Lung (tissue), 12 donors: ENCODE data around the gene TRAF7. TPM values are rescaled to one million over a fixed set of nuclear protein-coding genes. Genes with fewer than 3 reads are reported as not detected.

Experiments used
- ATAC-seq: fragments of 200-7000 bp; cut with Tn5 transposase; one replicate; pipeline ENCODE4 v1.9.1; 2020; ENCODE audit warnings: moderate number of reproducible peaks; ENCODE audit not compliant: insufficient read depth, low FRiP score
- DNase-seq, 3 donors: peaks; one replicate each; pipeline ENCODE4 v3.0.0-alpha.2; 2013 to 2017
- H3K27ac ChIP-seq, 2 donors: one replicate each; pipeline ENCODE4 v1.5.1; 2013; ENCODE audit warnings: mild to moderate bottlenecking in 2 of 2, moderate library complexity in 2 of 2, control low read depth in 1 of 2, inconsistent platforms in 1 of 2, low read depth in 1 of 2, low read length in 1 of 2
- H3K27me3 ChIP-seq, 3 donors: one replicate each; pipeline ENCODE4 v1.5.1; 2013; ENCODE audit warnings: low read length in 2 of 3; ENCODE audit not compliant: control insufficient read depth in 3 of 3, insufficient read depth in 3 of 3
- H3K36me3 ChIP-seq, 4 donors: one replicate each; pipeline ENCODE4 v1.5.1; 2013; ENCODE audit warnings: low read length in 4 of 4, mild to moderate bottlenecking in 1 of 4, moderate library complexity in 1 of 4; ENCODE audit not compliant: control insufficient read depth in 4 of 4, insufficient read depth in 4 of 4
- H3K4me1 ChIP-seq, 5 donors: one replicate each; pipeline ENCODE4 v1.5.1; 2013; ENCODE audit warnings: low read length in 5 of 5, mild to moderate bottlenecking in 2 of 5, moderate library complexity in 1 of 5; ENCODE audit not compliant: control insufficient read depth in 5 of 5, insufficient read depth in 5 of 5
- H3K4me3 ChIP-seq: one replicate; pipeline ENCODE4 v1.5.1; 2013; ENCODE audit warnings: mild to moderate bottlenecking, control low read depth, moderate library complexity
- H3K9ac ChIP-seq, 2 donors: one replicate each; pipeline ENCODE4 v1.5.1; 2013; ENCODE audit warnings: low read length in 2 of 2, control low read depth in 1 of 2; ENCODE audit not compliant: insufficient read depth in 1 of 2
- H3K9me3 ChIP-seq, 4 donors: one replicate each; pipeline ENCODE4 v1.5.1; 2013; ENCODE audit warnings: low read length in 3 of 4, mild to moderate bottlenecking in 1 of 4, moderate library complexity in 1 of 4; ENCODE audit not compliant: control insufficient read depth in 4 of 4, insufficient read depth in 3 of 4
- WGBS, 2 donors: extraction: QIAGEN DNeasy Blood & Tissue Kit; methylation state at CpG; one replicate each; pipeline ENCODE4 v1.1.7; 2013; 5-methylcytosine and 5-hydroxymethylcytosine counted together
- polyA plus RNA-seq, 2 donors: library from polyadenylated mRNA; stranded (reverse); fragments of 200-250 nt; gene quantifications; one replicate each; pipeline ENCODE4 v1.2.1, GENCODE V29; 2013
- total RNA-seq, 2 donors: library from RNA; depleted of rRNA in 1 of 2; stranded (reverse); fragments of >200 nt in 1 of 2; gene quantifications; one replicate each; pipeline ENCODE4 v1.2.1, GENCODE V29; 2014 to 2021
- TF ChIP-seq, protein P1 (sequence below): IDR thresholded peaks from 2 replicates; pipeline ENCODE4 v1.5.1; 2012; ENCODE audit warnings: mild to moderate bottlenecking; ENCODE audit errors: control extremely low read depth, extremely low read depth
- donor health status: control.
- donor health status: control.
- donor health status: Bipolar disorder and iron deficiency.
- donor health status: healthy.
- donor health status: DM: yes; HTN: yes; CAD: no.

TRAF7 gene
- total and polyA plus RNA-seq, 4 donors, result 33.4 to 74.2 (median 48.3) TPM

DNA sequence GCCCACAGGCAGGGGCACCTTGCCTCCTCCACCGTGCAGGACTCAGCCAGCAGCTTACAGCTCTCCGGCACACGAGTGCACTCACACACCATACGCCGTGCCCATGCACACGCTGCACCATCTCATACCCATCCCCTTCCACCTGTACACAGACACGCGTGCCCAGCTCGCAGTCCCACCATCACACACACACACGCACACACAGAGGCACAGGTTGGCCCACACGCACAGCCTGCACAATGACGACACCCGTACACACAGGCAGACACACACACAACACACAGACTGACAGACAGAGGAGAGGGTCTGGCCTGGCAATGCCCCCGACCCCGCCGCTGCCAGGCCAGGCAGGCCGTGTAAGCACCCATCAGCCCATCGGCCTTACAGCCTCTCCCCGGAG, 28.8 kb downstream of the TRAF7 start:
- ATAC-seq, result no peak
- Histone ChIP-seq H3K27me3 (no peaks in the 10 kb centered on the region), H3K9me3 (no peaks in the 10 kb centered on the region), H3K36me3 (no peaks in the 10 kb centered on the region), H3K4me1 (no peaks in the 10 kb centered on the region), H3K27ac (no peak overlapping the region), H3K4me3 (no peak overlapping the region), H3K9ac (no peak overlapping the region)
- 88 to 92% methylated on average over 19 of the region's 19 CpGs for WGBS, 2 donors
- TF ChIP-seq, protein P1, sequence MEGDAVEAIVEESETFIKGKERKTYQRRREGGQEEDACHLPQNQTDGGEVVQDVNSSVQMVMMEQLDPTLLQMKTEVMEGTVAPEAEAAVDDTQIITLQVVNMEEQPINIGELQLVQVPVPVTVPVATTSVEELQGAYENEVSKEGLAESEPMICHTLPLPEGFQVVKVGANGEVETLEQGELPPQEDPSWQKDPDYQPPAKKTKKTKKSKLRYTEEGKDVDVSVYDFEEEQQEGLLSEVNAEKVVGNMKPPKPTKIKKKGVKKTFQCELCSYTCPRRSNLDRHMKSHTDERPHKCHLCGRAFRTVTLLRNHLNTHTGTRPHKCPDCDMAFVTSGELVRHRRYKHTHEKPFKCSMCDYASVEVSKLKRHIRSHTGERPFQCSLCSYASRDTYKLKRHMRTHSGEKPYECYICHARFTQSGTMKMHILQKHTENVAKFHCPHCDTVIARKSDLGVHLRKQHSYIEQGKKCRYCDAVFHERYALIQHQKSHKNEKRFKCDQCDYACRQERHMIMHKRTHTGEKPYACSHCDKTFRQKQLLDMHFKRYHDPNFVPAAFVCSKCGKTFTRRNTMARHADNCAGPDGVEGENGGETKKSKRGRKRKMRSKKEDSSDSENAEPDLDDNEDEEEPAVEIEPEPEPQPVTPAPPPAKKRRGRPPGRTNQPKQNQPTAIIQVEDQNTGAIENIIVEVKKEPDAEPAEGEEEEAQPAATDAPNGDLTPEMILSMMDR, result no peak
- DNase-seq, result no peak

DNA sequence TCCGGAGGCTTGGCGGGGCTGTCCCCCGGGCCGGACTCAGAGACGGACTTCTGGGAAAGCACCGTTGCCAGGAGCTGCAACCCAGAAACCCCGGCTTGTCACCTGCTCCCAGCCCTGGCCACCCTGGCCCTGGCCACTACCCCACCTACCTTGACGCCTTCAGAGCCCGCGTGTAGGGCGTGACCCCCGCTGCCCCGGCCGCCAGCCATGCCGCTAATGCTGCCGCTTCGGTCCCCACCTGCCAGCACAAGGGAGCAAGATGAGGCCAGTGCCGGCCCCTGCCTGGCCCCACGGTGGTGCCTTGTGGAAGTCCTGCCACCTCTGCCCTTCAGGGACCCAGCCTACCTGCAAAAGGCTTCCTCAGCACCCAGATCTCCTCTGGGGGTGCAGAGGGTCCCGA, 29.4 kb downstream of the TRAF7 start:
- no peaks in the 10 kb centered on the region for H3K27me3 ChIP-seq
- no peak overlapping the region for H3K9ac ChIP-seq
- 86 to 89% methylated on average over 20 of the region's 20 CpGs for WGBS, 2 donors
- DNase-seq (no peak), ATAC-seq (no peak)
- TF ChIP-seq, protein P1, result no peak
- no peaks in the 10 kb centered on the region for H3K36me3 ChIP-seq
- no peak overlapping the region for H3K4me3 ChIP-seq
- H3K9me3 ChIP-seq, result no peaks in the 10 kb centered on the region
- H3K4me1 ChIP-seq, result no peaks in the 10 kb centered on the region
- H3K27ac ChIP-seq, result no peak overlapping the region

DNA sequence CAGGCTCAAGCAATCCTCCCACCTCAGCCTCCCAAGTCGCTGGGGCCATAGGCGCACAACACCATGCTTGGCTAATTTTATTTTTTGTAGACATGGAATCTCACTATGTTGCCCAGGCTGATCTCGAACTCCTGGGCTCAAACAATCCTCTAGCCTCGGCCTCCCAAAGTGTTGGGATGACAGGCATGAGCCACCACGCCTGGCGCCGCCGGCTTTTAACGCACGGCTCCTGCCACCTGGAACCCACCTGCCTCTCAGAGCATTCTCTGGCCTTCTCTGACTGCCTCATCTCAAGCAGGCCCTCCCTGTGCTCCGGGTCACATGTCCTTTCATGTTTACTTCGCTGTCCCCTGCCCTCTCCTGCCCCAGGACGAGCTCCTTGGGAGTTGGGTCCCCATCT, 30.5 kb downstream of the TRAF7 start:
- H3K27me3 ChIP-seq, result no peaks in the 10 kb centered on the region
- no peak for ATAC-seq
- H3K27ac ChIP-seq, result no peak overlapping the region
- H3K4me3 ChIP-seq, result no peak overlapping the region
- no peaks in the 10 kb centered on the region for H3K4me1 ChIP-seq
- no peaks in the 10 kb centered on the region for H3K9me3 ChIP-seq
- WGBS, 2 donors, result 87 to 90% methylated on average over 13 of the region's 13 CpGs
- TF ChIP-seq, protein P1, result no peak
- H3K36me3 ChIP-seq, result no peaks in the 10 kb centered on the region
- DNase-seq, result no peak
- no peak overlapping the region for H3K9ac ChIP-seq

DNA sequence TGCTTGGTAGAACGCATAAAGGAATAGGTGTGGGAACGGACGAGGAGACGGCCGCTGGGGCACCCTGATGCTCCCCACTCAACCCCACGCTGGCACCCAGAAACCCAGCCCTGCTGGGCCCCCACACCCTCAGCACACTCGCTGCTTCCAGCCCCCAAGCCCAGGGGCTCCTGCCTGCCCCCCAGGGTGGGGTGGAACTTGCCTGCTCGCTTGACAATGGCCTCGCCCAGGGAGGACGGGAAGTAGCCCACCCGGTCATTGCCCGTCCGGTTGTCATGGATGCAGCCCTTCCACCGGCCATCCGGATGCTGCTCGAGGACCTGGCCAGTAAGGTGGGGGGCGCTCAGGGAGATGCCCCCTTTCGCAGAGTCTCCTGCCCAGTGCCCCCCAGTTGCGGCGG, 30.9 kb downstream of the TRAF7 start:
- DNase-seq (no peak), ATAC-seq (no peak)
- WGBS, 2 donors, result 84 to 91% methylated on average over 20 of the region's 20 CpGs
- H3K36me3 ChIP-seq, result no peaks in the 10 kb centered on the region
- H3K4me3 ChIP-seq, result no peak overlapping the region
- H3K4me1 ChIP-seq, result no peaks in the 10 kb centered on the region
- no peak overlapping the region for H3K27ac ChIP-seq
- no peaks in the 10 kb centered on the region for H3K27me3 ChIP-seq
- H3K9me3 ChIP-seq, result no peaks in the 10 kb centered on the region
- no peak overlapping the region for H3K9ac ChIP-seq
- TF ChIP-seq, protein P1, result no peak
